Ishikawa (cell line): ENCODE measurements around the gene C19orf81.

Experiments used
- CEBPB ChIP-seq: IDR thresholded peaks from 2 replicates; pipeline ENCODE4 v1.6.1; 2012
- CREB1 ChIP-seq: IDR thresholded peaks from 2 replicates; pipeline ENCODE4 v1.6.1; 2012; ENCODE audit warnings: low read depth
- EGR1 ChIP-seq: IDR thresholded peaks from 2 replicates; pipeline ENCODE4 v1.6.1; 2012
- EP300 ChIP-seq: IDR thresholded peaks from 2 replicates; pipeline ENCODE4 v1.6.1; 2012; ENCODE audit warnings: borderline replicate concordance
- FOXM1 ChIP-seq: IDR thresholded peaks from 2 replicates; pipeline ENCODE4 v1.6.1; 2012; ENCODE audit warnings: low read depth, borderline replicate concordance
- NFIC ChIP-seq: IDR thresholded peaks from 2 replicates; pipeline ENCODE4 v1.6.1; 2012
- RAD21 ChIP-seq: IDR thresholded peaks from 2 replicates; pipeline ENCODE4 v1.6.1; 2012; ENCODE audit warnings: low read depth
- TAF1 ChIP-seq: IDR thresholded peaks from 2 replicates; pipeline ENCODE4 v1.6.1; 2012; ENCODE audit warnings: low read depth, mild to moderate bottlenecking
- TCF12 ChIP-seq: IDR thresholded peaks from 2 replicates; pipeline ENCODE4 v1.6.1; 2012; ENCODE audit warnings: low read depth
- TEAD4 ChIP-seq: IDR thresholded peaks from 2 replicates; pipeline ENCODE4 v1.6.1; 2012
- YY1 ChIP-seq: IDR thresholded peaks from 2 replicates; pipeline ENCODE4 v1.6.1; 2012; ENCODE audit warnings: low read depth
- TF ChIP-seq, protein P1 (sequence below): IDR thresholded peaks from 2 replicates; pipeline ENCODE4 v1.6.1; 2012
- TF ChIP-seq, protein P2 (sequence below): IDR thresholded peaks from 2 replicates; pipeline ENCODE4 v1.6.1; 2012
- TF ChIP-seq, protein P3 (sequence below): IDR thresholded peaks from 2 replicates; pipeline ENCODE4 v1.6.1; 2012; ENCODE audit warnings: low read depth, mild to moderate bottlenecking

DNA sequence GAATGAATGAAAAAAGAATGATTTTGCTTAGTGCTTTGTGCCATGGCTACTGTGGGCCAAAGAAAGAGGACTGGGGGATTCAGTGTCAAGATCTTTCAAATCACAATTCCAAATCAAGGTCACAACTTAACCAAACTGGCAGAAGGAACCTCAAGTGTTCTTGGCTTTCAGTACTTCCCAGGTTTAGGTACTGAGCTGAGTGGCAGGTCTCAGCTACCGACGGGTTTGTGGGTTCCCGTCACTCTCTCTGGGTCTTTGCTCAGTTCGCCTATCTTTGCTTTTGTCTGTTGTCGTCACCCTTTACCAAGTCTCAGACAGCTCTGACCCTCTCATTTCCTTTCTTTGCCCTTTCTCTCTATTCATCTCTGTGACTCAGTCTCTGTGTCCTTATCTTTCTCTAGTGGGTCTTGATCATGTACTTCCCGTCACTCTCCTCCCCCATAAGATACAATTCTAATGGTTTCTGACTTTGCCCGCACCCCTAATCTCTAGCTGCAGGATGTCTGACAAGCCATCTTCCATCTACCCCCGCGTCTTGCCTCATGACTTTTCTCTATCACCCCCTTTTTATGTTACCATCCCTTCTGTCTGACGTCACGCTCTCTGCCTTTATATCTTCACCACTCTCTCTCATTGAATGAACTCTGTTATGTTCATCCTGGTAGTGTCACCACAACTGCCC is 47.7 kb upstream of the C19orf81 start:
- TF ChIP-seq TAF1 (no peak), RAD21 (no peak), EP300 (no peak), CREB1 (no peak), CEBPB (no peak), TEAD4 (no peak), FOXM1 (no peak), YY1 (no peak), NFIC (no peak), EGR1 (no peak), TCF12 (no peak)
- TF ChIP-seq, protein P1, sequence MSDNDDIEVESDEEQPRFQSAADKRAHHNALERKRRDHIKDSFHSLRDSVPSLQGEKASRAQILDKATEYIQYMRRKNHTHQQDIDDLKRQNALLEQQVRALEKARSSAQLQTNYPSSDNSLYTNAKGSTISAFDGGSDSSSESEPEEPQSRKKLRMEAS, result no peak
- TF ChIP-seq, protein P2, sequence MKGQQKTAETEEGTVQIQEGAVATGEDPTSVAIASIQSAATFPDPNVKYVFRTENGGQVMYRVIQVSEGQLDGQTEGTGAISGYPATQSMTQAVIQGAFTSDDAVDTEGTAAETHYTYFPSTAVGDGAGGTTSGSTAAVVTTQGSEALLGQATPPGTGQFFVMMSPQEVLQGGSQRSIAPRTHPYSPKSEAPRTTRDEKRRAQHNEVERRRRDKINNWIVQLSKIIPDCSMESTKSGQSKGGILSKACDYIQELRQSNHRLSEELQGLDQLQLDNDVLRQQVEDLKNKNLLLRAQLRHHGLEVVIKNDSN, result no peak
- TF ChIP-seq, protein P3, sequence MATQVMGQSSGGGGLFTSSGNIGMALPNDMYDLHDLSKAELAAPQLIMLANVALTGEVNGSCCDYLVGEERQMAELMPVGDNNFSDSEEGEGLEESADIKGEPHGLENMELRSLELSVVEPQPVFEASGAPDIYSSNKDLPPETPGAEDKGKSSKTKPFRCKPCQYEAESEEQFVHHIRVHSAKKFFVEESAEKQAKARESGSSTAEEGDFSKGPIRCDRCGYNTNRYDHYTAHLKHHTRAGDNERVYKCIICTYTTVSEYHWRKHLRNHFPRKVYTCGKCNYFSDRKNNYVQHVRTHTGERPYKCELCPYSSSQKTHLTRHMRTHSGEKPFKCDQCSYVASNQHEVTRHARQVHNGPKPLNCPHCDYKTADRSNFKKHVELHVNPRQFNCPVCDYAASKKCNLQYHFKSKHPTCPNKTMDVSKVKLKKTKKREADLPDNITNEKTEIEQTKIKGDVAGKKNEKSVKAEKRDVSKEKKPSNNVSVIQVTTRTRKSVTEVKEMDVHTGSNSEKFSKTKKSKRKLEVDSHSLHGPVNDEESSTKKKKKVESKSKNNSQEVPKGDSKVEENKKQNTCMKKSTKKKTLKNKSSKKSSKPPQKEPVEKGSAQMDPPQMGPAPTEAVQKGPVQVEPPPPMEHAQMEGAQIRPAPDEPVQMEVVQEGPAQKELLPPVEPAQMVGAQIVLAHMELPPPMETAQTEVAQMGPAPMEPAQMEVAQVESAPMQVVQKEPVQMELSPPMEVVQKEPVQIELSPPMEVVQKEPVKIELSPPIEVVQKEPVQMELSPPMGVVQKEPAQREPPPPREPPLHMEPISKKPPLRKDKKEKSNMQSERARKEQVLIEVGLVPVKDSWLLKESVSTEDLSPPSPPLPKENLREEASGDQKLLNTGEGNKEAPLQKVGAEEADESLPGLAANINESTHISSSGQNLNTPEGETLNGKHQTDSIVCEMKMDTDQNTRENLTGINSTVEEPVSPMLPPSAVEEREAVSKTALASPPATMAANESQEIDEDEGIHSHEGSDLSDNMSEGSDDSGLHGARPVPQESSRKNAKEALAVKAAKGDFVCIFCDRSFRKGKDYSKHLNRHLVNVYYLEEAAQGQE, result no peak
